ENCODE results near the gene LYRM2. TPM values are rescaled to one million over a fixed set of nuclear protein-coding genes. Genes with fewer than 3 reads are reported as not detected.
A peak's percentile ranks its signal among the peaks of the same experiment; 100 is the strongest.

The LYRM2 gene
- total RNA-seq, 4 donors from 2014 or later, result 18.9 to 24.5 (median 19.9) TPM

- intact Hi-C loops (cut with DNase I), result no loop called here
- Histone ChIP-seq H3K27me3 (no peaks in the 10 kb centered on the region), H3K9me3 (no peaks in the 10 kb centered on the region), H3K27ac (replicated peaks in 1 of 4) (no peak overlapping the region), H3K4me1 (no peaks in the 10 kb centered on the region), H3K4me3 (no peak overlapping the region), H3K36me3 (peaks cover 78 to 99% (median 96%) of the 10 kb centered on the region in 4 donors)
- WGBS, result 95% methylated on average over 10 of the region's 10 CpGs
- TF ChIP-seq, protein P1, sequence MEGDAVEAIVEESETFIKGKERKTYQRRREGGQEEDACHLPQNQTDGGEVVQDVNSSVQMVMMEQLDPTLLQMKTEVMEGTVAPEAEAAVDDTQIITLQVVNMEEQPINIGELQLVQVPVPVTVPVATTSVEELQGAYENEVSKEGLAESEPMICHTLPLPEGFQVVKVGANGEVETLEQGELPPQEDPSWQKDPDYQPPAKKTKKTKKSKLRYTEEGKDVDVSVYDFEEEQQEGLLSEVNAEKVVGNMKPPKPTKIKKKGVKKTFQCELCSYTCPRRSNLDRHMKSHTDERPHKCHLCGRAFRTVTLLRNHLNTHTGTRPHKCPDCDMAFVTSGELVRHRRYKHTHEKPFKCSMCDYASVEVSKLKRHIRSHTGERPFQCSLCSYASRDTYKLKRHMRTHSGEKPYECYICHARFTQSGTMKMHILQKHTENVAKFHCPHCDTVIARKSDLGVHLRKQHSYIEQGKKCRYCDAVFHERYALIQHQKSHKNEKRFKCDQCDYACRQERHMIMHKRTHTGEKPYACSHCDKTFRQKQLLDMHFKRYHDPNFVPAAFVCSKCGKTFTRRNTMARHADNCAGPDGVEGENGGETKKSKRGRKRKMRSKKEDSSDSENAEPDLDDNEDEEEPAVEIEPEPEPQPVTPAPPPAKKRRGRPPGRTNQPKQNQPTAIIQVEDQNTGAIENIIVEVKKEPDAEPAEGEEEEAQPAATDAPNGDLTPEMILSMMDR (IDR thresholded peaks at IDR 0.05), result no peak
- no peak for TF ChIP-seq POLR2AphosphoS5 (IDR thresholded peaks at IDR 0.05)
- TF ChIP-seq EP300 (IDR thresholded peaks at IDR 0.05), result no peak
- TF ChIP-seq POLR2A (IDR thresholded peaks at IDR 0.05; ENCODE audit: low read depth), result no peak
- DNase-seq (ENCODE audit: extremely low spot score), result peak; percentile 47
Measured at GRCh38 chr6:89681983-89682564, 43.5 kb upstream of the LYRM2 start.

DNA sequence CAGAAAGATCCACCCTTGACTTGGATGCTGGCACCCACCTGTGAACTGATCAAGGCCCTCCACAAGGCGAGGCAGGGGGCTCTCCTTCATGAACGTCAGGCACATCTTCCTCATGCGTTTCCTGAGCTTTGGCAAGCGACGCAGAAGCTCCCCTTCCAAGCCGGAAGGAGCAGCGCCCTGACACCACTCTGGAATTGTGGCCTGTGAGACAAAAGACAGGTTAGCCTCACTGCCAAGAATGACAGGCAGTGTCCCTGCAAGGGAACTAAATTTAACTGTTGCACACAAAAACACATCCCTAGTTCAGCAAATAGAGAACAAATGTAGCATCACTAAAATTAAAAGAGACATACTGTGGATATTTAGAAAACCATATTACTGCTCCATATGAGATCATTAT lies 42.0 kb upstream of the LYRM2 start:
- TF ChIP-seq EP300 (IDR thresholded peaks at IDR 0.05) (no peak), POLR2AphosphoS5 (IDR thresholded peaks at IDR 0.05) (no peak), POLR2A (IDR thresholded peaks at IDR 0.05; ENCODE audit: low read depth) (no peak)
- TF ChIP-seq, protein P1 (IDR thresholded peaks at IDR 0.05), result no peak
- DNase-seq (ENCODE audit: extremely low spot score), result no peak
- Histone ChIP-seq H3K36me3 (peaks cover 70 to 99% (median 93%) of the 10 kb centered on the region in 4 donors), H3K27ac (replicated peaks in 1 of 4) (no peak overlapping the region), H3K4me3 (no peak overlapping the region), H3K27me3 (no peaks in the 10 kb centered on the region), H3K4me1 (peaks cover 0 to 8% (median 4%) of the 10 kb centered on the region in 4 donors), H3K9me3 (no peaks in the 10 kb centered on the region)
- WGBS, result 84% methylated on average over 6 of the region's 7 CpGs
- intact Hi-C loops (cut with DNase I), result no loop called here

- 89% methylated on average over 2 of the region's 2 CpGs for WGBS
- TF ChIP-seq POLR2AphosphoS5 (IDR thresholded peaks at IDR 0.05) (no peak), EP300 (IDR thresholded peaks at IDR 0.05) (no peak), POLR2A (IDR thresholded peaks at IDR 0.05; ENCODE audit: low read depth) (no peak)
- TF ChIP-seq, protein P1 (IDR thresholded peaks at IDR 0.05), result no peak
- Histone ChIP-seq H3K36me3 (peaks cover 70 to 99% (median 93%) of the 10 kb centered on the region in 4 donors), H3K4me3 (no peak overlapping the region), H3K9me3 (no peaks in the 10 kb centered on the region), H3K4me1 (peaks cover 0 to 8% (median 4%) of the 10 kb centered on the region in 4 donors), H3K27ac (replicated peaks in 1 of 4) (no peak overlapping the region), H3K27me3 (no peaks in the 10 kb centered on the region)
- DNase-seq (ENCODE audit: extremely low spot score), result no peak
- intact Hi-C loops (cut with DNase I), result no loop called here
Measured at GRCh38 chr6:89680150-89680549, 41.6 kb upstream of the LYRM2 start.

- no peak for DNase-seq (ENCODE audit: extremely low spot score)
- peaks cover 0 to 8% (median 4%) of the 10 kb centered on the region in 4 donors for H3K4me1 ChIP-seq
- H3K9me3 ChIP-seq, result no peaks in the 10 kb centered on the region
- H3K36me3 ChIP-seq, result peaks cover 69 to 99% (median 93%) of the 10 kb centered on the region in 4 donors
- TF ChIP-seq, protein P1 (IDR thresholded peaks at IDR 0.05), result no peak
- TF ChIP-seq POLR2A (IDR thresholded peaks at IDR 0.05; ENCODE audit: low read depth), result no peak
- WGBS, result 85% methylated on average over 6 of the region's 6 CpGs
- H3K27me3 ChIP-seq, result no peaks in the 10 kb centered on the region
- H3K4me3 ChIP-seq, result no peak overlapping the region
- intact Hi-C loops (cut with DNase I), result no loop called here
- no peak overlapping the region for H3K27ac ChIP-seq (replicated peaks in 1 of 4)
Measured at GRCh38 chr6:89679215-89680120, 40.9 kb upstream of the LYRM2 start.
